T47D (cell line): ENCODE measurements around the gene PTGS2.

ENCODE experiments used
- DNase-seq, 2 experiments: peaks; one replicate each; pipeline versions ENCODE4 v3.0.0 to v3.0.0-alpha.2; 2011 to 2012; ENCODE audit warnings: low read depth in 1 of 2, low spot score in 1 of 2
- JUND ChIP-seq: IDR thresholded peaks from 2 replicates; pipeline ENCODE4 v1.6.1; 2012; ENCODE audit warnings: low read depth
- in situ Hi-C: cut with HindIII; loops from 2 replicates; pipeline ENCODE4 v1.10.0; 2016; ENCODE audit warnings: low sequenced_read_pairs, low pct_unique_long_range_greater_than_20kb

The PTGS2 gene

DNA sequence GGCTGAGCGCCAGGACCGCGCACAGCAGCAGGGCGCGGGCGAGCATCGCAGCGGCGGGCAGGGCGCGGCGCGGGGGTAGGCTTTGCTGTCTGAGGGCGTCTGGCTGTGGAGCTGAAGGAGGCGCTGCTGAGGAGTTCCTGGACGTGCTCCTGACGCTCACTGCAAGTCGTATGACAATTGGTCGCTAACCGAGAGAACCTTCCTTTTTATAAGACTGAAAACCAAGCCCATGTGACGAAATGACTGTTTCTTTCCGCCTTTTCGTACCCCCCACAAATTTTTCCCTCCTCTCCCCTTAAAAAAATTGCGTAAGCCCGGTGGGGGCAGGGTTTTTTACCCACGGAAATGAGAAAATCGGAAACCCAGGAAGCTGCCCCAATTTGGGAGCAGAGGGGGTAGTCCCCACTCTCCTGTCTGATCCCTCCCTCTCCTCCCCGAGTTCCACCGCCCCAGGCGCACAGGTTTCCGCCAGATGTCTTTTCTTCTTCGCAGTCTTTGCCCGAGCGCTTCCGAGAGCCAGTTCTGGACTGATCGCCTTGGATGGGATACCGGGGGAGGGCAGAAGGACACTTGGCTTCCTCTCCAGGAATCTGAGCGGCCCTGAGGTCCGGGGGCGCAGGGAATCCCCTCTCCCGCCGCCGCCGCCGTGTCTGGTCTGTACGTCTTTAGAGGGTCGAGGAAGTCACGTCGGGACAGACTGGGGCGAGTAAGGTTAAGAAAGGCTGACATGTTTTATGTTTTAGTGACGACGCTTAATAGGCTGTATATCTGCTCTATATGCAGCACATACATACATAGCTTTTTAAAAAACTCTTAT is at the start of gene PTGS2:
Gene PTGS2 (minus strand): TSS at position 179 of the 817 bp plus-strand sequence. CDS start 133 bp downstream, at position 46.
- no peak for TF ChIP-seq JUND
- DNase-seq: peak; percentile 24 to 79
- in situ Hi-C loops: no loop called here

DNA sequence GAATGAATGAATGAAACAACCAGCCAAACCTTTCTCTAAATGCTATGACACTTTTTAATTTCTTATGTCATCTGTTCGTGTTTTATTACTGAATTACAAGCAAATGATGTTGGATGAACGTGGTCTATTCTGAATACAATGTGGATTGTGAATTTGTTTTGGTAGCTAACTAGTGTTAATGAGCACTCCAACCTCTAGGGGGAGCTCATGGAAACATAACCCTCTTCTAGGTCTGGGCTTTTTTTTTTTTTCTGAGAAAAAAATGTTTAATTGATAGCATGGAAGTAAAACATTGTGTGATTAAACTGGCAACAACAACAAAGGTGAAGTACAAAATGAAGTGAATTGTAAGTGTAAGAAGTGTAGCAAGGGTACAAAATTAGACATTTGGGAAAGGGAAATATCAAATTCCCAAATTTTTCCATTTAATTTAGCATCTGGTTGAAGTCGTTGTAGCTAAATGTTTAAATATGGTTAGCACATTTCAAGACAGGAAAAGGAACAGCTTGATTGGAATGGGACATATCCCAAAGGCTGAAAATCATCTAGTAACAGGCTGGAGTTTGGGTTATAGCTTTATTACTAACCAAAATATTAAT is 42.6 kb upstream of the PTGS2 start:
- TF ChIP-seq JUND: no peak
- DNase-seq: peak; percentile 16 to 63
- in situ Hi-C loops: no loop called here

DNA sequence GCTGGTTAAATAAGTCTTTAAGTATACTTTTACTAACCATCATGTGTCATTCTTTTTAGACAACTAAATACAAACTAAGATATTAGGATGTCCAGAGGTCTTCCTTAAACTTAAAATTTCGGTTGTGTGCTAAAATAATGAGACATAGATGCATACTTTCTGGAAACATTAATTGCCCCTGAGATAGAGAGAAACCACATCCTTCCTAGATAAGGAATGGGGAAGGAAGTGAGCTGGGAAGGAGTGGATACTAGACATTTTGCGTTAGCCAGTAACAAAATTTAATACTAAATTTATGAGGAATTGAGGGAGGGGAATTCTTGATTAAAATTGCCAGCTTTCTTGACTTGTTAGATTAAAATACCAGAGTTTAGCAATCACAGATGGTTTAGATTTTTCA is 37.1 kb upstream of the PTGS2 start:
- no peak for DNase-seq
- in situ Hi-C loops: no loop called here
- TF ChIP-seq JUND: no peak

DNA sequence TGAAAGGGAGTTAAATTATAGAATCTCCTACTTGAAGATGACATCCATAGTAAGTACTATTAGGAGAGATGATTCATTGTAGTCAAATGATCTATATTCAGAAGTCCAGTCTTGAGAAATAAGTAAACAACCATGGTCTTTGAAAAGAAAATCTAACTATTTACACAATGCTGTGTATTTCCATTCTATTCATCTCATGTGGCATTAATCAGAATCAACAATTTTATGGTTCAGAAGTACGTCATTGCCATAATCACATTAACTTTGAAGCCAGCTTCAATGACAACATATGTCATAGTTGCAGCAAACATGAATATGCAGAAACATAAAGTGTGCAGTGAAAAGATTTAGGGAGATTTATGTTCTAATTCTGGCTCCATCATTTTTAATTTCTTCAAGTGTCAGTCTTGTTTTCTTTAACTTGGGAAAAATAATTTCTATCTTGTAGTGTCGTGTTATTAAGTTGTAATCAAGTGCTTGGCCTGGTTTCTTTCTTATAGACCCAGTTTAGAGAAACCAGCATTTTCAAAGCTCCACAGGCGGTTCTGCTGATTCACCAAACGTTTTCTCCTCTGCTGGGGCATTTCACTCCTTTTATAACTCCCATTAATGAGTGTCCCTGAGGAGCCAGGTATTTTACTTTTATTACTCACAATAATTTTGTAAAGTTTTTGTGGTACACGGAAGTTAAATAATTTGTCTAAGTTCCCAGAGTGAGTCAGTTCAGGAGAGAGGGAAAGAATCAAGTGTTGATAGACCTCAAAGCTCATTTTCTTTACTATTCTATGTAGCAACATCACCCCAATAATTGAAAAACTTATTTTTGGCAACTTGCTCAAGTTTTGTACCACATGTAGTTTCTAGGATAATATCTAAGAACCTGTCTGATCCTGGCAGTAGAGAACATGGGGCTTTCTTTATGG is 35.9 kb upstream of the PTGS2 start:
- no peak for TF ChIP-seq JUND
- in situ Hi-C loops: no loop called here
- no peak for DNase-seq

DNA sequence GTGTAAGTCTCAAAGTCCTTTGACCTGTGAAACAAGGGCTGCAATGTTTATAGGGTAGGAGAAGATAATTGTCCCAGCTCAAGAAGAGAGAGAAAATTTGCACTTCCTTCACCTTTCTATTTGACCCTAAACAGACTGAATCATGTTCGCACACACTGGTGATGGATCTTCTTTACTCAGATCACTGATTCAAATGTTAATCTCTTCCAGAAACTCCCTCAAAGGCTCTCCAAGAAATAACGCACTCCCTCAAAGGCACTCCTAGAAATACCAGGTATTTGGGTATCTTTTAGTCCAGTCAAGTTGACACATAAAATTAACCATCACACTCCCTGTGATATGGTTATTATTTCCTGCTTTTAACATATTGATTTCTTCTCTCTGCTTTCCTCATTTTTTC is 30.5 kb upstream of the PTGS2 start:
- DNase-seq: no peak
- in situ Hi-C loops: no loop called here
- no peak for TF ChIP-seq JUND

DNA sequence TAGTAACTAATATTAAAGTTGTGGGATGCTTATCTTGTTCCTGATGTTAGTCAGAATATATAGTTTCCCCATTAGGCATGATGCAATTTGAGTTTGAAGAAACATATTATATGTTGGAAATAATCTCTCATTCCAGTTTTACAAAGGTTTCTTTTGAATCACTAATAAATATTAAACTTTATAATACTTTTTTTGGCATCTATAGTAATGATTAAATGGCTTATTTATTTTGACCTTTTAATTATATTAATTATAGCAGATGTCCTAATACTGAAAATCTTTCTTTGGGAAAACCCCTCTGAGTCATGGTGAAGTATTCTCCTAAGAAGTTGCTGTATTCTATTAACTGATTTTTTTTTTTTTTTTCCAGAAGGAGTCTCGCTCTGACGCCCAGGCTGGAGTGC is 28.5 kb upstream of the PTGS2 start:
- no peak for TF ChIP-seq JUND
- in situ Hi-C loops: no loop called here
- no peak for DNase-seq

DNA sequence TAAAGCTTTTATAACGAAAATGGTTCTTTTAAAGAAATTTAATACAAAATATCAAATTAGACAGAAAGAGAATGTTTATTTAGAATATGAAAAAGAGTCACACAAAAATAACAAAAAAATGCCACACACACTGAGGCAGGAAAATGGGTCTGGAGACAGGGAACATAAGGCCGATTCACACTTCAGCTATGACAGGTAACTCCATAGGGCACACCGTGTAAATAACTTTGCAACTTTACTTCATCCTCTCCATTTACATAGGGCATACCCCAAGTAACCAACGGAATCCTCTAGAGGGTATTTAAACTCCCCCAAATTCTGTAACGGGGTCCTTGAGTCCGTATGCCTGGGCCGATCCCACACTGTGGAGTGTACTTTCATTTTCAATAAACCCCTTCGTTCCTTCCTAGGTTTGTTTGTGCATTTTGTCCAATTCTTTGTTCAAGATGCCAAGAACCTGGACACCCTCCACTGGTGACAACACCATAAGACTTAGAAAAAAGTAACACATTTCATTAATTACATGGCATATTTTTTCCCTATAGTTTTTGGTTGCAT is 23.1 kb upstream of the PTGS2 start:
- TF ChIP-seq JUND: no peak

DNA sequence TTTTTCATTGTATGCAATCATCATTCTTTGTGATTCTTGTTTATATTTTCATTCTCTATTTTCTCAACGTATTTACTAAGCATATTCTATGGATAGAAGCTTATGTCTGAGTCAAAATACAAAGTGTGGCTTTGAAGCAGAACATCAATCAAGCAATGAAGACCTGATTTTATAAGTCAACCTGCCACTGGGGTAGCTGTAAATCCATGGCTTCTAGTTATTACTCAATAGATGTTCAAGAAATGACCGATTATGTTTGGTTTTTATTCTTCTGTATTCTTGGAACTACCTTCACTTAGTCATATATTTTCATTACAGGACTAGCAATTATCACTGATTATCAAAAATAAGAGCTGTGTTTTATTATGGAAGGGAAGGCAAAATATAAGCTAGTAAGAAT is 20.5 kb upstream of the PTGS2 start:
- TF ChIP-seq JUND: no peak
- DNase-seq: no peak
- in situ Hi-C loops: no loop called here

More for the DNA sequence above, 23.1 kb upstream of the PTGS2 start:
- DNase-seq: no peak
- in situ Hi-C loops: no loop called here

DNA sequence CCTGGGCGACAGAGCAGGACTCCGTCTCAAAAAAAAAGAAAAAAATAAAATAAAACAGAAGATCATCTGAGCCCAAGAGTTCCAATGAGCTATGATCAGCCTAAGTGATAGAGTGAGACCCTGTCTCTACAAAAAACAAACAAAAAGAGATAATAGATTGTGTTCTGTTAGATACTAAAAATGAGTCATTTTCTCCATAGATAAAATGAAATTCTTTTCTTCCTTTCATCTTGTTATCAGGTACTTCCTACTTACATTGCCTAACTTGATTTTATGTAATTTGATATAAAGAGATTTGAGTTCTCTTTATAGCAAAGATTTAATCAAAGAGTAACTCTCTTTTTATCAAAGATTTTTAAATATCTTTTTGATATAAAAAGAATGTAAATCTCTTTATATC is 19.3 kb upstream of the PTGS2 start:
- no peak for DNase-seq
- in situ Hi-C loops: no loop called here
- TF ChIP-seq JUND: no peak

DNA sequence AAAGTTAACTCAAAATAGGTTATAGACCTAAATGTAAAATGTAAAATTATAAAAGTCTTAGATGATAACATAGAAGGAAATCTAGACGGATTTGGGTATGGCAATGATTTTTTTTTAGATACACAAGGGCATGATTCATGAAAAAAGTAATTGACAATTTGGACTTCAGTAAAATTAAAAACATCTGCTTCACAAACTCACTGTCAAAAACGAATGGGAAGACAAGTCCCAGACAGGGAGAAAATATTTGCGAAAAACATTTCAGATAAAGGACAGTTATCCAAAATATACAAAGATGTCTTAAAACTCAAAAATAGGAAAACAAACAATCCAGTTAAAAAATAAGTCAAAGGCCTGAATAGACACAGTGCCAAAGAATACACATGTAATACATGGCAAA is 9.7 kb upstream of the PTGS2 start:
- no peak for TF ChIP-seq JUND
- DNase-seq: no peak
- in situ Hi-C loops: no loop called here

DNA sequence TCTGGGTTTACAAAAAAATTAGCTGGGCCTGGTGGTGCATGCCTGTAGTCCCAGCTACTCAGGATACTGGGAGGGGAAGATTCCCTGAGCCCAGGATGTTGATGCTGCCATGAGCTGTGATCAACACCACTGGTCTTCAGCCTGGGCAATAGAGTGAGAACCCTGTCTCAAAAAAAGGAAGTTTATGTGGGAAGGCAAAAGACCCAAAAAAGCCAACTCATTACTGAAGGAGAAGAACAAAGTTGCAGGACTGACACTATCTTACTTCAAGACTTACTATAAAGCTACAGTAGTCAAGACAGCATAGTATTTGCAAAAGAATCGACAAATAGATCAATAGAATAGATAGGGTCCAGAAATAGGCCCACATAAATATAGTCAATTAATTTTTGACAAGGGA is 9.2 kb upstream of the PTGS2 start:
- TF ChIP-seq JUND: no peak
- DNase-seq: no peak
- in situ Hi-C loops: no loop called here

DNA sequence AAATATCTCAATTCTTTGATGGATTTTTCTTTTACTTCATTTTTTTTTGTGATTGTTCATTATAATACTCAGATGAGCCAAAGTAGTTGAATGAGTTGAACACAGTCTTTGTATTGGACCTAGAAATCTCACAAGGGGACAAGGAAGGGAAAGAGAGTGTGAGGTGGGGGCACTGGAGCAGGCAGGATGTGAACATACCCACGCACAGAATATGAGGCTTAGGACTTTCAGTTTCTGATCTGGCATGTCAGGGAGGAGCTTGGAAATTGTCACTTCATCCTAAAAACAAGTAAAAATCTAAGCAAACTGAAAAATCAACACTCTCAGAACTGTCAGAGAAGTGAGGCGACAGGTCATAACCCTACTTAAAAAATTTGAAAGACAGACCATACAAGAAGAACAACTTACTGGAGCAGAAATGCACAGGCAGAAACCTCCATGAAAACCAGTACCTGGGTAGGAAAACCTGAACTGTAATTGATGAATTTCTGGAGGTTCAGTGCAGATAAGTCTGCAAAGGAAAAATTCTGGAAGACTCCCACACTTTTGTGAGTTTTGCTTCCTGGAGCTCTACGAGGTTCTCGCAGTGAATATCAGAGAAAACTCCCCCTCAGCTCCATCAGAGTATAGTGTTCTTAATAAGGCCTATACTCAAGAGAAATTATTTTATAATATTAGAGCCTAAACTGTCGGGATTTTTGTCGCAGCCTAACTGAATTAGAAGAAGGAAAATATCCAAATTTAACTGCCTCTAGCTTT is 3.6 kb upstream of the PTGS2 start:
- no peak for DNase-seq
- in situ Hi-C loops: no loop called here
- TF ChIP-seq JUND: no peak
